ENCODE measurements around the gene BLNK.

Gene BLNK

DNA sequence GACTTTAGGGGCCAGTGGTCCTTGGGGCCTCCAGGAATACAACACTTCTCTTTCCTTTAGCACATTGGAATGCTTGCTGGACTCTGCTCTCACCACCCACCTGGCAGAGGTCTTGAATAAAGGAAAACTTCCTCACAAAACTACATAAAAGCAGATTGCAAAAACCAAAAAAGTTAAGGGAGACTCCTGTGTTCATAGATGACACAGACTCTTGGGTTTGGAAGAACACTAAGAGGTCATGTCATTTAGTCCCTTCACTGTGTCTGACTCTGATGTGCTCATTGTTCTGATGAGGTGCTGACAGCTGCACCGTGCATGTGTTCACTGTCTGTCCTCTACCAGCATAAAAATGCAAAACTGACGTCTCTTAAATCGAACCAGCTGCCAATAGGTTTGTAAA is 11.4 kb downstream of the BLNK start:
- no peak for DNase-seq

DNA sequence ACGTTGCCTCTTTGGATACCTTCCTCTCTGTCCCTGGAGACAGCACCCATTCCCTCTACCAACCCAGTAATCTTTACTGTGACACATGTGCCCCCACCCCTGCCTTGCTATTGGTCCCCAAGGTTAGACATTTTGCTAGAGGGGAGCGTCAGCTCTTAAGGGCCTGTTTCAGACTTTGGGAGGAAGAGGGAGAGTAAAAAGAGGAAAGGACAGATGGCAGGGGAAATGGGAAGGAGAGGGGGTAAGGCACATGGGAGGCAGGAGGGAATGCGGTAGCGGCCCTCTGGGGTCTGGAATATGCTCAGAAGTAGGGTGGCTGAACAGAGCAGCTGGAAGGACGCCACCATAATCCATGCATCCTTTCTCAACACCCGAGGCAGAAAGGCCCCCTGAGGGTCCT is 12.2 kb downstream of the BLNK start:
- no peak for DNase-seq

- no peak for DNase-seq
Measured at GRCh38 chr10:96257944-96258343, 13.4 kb downstream of the BLNK start.

GRCh38 chr10:96255549-96256333 is 15.6 kb downstream of the BLNK start:
- no peak for DNase-seq

GRCh38 chr10:96254976-96255375 is 16.4 kb downstream of the BLNK start:
- no peak for DNase-seq

DNA sequence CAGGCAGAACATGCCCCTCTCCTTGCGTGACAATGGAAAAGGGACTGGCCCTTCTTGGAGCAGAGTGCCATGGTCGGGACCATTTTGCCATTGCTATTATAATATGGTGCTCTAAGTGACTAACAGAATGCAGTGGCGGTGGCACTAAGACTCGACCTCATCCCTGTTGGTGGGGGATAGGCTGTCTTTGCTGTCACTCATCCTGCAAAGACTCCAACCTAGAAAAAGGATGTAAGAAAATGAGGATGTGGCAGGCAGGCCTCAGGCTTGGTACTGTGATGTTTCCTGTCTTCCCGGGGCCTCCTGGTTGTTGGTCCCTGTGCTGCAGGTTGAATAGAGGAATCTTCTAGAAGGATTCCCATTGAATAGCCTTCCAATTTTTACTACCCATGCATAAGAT is 18.6 kb downstream of the BLNK start:
- no peak for DNase-seq

- DNase-seq: no peak
Measured at GRCh38 chr10:96250349-96250748, 21.0 kb downstream of the BLNK start.

DNA sequence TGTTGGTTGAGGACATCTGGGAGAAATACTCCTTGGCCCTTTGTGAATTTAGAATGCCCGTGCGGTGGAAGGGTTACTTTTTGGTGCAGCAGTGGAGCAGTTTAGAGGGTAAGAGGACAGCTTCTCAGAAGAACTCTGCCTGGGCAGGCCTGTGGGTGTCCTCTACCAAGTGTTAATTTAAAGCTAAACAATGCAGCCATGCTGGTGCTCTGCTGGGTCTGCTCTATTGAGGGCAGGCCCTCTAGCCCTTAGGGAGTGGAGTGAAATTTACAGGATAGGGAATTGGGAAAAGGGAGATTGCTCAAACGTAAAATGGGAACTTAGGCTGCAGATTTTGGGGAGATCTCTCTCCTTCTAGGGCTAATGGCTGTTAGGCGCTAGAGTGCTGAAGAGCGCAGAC is 22.1 kb downstream of the BLNK start:
- DNase-seq: no peak

DNA sequence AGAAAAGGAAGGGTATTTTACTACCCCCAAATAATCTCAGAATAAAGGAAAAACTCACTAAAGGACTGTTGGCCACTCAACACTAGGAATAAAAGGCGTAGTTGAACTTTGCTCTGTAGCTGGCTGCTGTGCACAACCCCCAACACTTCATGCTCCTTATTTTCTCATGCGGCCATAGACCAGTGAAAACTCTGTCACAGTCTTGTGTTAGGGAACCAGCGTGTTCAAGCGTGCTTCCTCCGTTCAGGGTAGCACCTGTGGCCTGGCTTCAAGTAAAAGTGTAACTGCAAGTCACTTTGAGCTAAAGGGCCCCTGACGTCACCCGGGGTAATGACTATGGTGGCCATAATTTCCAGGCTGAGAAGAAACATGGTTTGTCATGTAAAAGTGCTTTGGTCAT is 27.0 kb downstream of the BLNK start:
- DNase-seq: no peak

GRCh38 chr10:96243296-96243695 is 28.1 kb downstream of the BLNK start:
- DNase-seq: no peak

GRCh38 chr10:96242822-96243221 is 28.5 kb downstream of the BLNK start:
- DNase-seq: no peak

- DNase-seq: no peak
Measured at GRCh38 chr10:96238646-96239623, 32.4 kb downstream of the BLNK start.

DNA sequence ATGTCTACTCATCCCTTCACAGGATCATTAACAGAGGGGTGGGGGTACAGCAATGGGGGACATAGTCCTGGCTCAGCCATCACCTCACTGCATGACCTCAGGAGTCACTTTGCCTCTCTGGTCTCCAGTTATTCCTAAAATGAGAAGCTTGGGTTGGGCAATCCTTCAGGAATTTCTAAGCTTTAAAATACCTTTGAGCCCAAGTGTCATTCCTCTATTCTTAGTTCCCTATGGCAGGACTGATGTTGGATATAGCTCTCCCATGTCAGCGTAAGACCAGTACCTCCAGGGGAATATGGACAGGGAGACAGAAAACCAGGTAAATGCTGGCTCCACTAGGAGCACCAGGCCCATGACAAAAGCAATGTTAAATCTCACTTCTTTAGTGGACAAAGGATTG is 34.5 kb downstream of the BLNK start:
- DNase-seq: no peak

GRCh38 chr10:96236090-96236478 is 35.3 kb downstream of the BLNK start:
- DNase-seq: no peak

- no peak for DNase-seq
Measured at GRCh38 chr10:96235326-96236089, 35.9 kb downstream of the BLNK start.

DNA sequence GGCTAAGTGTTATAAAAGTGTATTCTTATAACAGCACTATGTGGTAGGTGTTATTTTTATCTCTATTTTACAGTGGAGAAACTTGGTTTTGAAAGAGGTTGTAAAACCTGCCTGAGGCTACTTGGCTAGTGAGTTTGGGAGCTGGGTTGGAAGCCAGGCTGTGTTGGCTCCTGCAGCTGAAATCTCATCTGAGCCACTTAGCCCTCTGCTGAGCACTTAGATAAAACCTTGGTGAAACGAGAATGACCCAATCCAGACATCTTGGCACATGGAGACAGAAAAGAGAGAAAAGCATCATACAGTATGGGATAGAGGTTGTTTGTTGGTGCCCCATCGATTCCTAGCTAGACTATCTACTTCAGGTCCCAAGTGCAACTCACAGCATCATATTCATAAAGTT is 37.4 kb downstream of the BLNK start:
- no peak for DNase-seq

GRCh38 chr10:96230527-96230926 is 40.8 kb downstream of the BLNK start:
- no peak for DNase-seq

DNA sequence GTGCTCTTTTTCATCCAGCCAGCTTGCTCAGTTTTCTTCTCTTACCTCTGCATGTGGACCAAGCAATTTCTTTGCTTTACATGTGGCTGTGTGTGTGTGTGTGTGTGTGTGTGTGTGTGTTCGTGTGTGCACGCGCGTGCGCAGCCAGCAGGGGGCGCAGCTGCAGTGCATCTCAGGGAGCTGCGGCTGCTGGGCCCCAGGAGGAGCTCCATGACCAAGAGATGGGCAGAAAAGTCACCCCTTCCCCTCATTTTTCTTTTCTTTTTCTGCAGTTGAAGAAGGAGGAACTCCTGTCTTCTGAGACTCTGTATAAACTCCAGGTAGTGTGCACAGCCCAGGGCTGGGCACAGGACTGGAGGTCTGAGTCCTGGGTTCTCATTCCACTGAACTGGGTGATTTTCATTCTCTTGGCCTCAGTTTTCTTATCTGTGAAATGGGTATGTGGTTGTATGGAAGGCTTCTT is 41.8 kb downstream of the BLNK start:
- DNase-seq: peak; percentile 70

- DNase-seq: no peak
Measured at GRCh38 chr10:96228408-96228994, 42.9 kb downstream of the BLNK start.

GRCh38 chr10:96227206-96227605 is 44.2 kb downstream of the BLNK start:
- no peak for DNase-seq

- no peak for DNase-seq
Measured at GRCh38 chr10:96225119-96225518, 46.2 kb downstream of the BLNK start.

GRCh38 chr10:96222908-96223307 is 48.5 kb downstream of the BLNK start:
- no peak for DNase-seq

GRCh38 chr10:96222441-96222840 is 48.9 kb downstream of the BLNK start:
- no peak for DNase-seq

Data from CD4-positive, alpha-beta T cell treated with Interleukin-12 subunit alpha and Interleukin-12 subunit beta, for 1 hour (primary cell).